T47D (cell line): ENCODE measurements around the gene PMPCA.

Source experiments
- DNase-seq, 2 experiments: peaks; one replicate each; pipeline versions ENCODE4 v3.0.0 to v3.0.0-alpha.2; 2011 to 2012; ENCODE audit warnings: low read depth in 1 of 2, low spot score in 1 of 2
- JUND ChIP-seq: IDR thresholded peaks from 2 replicates; pipeline ENCODE4 v1.6.1; 2012; ENCODE audit warnings: low read depth
- in situ Hi-C: cut with HindIII; loops from 2 replicates; pipeline ENCODE4 v1.10.0; 2016; ENCODE audit warnings: low sequenced_read_pairs, low pct_unique_long_range_greater_than_20kb

The PMPCA gene

GRCh38 chr9:136455043-136456002 is 44.9 kb downstream of the PMPCA start:
- no peak for DNase-seq
- in situ Hi-C loops, result no loop called here
- TF ChIP-seq JUND, result no peak

DNA sequence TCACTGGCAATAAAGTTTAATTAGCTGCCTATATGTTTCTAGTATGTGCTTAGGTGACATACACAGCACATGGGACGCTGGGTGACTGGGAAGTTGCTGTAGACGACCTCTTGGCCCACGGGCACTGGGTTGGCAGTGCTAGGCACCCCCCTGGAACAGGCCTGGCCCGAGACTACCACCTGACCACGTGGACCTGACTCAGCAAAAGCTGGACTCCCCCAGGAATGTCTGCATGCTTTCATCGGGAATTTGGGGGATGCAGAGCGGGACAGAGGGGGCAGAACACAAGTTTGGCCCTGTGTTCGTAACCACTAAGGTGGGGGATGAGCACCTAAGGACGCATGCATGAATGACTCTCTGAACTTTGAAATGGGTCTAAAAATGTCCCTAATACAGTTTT is 45.8 kb downstream of the PMPCA start:
- in situ Hi-C loops, result no loop called here
- DNase-seq, result no peak
- TF ChIP-seq JUND, result no peak

DNA sequence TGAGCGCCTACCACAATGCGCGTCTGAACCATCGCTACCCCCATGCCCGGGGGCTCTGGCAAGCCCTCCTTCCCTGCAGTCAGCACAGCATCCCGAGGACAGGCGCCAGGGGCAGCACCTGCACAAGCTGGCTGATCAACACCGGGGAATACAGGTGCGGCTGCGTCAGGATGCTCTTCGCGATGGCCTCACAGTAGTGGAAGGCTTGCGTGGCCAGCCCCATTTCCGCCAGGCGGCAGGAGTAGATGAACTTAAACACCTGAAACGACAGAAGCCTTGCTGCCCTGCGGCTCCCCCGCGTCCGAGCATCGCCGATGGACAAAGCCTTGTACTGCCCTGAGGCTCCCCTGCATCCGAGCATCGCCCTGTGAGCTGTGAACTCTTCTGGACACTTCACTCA is 46.9 kb downstream of the PMPCA start:
- DNase-seq, result no peak
- in situ Hi-C loops, result no loop called here
- no peak for TF ChIP-seq JUND

- TF ChIP-seq JUND, result no peak
- in situ Hi-C loops, result no loop called here
- DNase-seq, result no peak
Measured at GRCh38 chr9:136459425-136459824, 49.0 kb downstream of the PMPCA start.

- in situ Hi-C loops, result no loop called here
Measured at GRCh38 chr9:136460772-136461325, 50.4 kb downstream of the PMPCA start.

GRCh38 chr9:136462664-136463063 is 52.2 kb downstream of the PMPCA start:
- no peak for DNase-seq
- no peak for TF ChIP-seq JUND
- in situ Hi-C loops, result no loop called here

More at GRCh38 chr9:136460772-136461325, 50.4 kb downstream of the PMPCA start:
- no peak for DNase-seq
- no peak for TF ChIP-seq JUND

- in situ Hi-C loops, result no loop called here
Measured at GRCh38 chr9:136463578-136463977, 53.1 kb downstream of the PMPCA start.

DNA sequence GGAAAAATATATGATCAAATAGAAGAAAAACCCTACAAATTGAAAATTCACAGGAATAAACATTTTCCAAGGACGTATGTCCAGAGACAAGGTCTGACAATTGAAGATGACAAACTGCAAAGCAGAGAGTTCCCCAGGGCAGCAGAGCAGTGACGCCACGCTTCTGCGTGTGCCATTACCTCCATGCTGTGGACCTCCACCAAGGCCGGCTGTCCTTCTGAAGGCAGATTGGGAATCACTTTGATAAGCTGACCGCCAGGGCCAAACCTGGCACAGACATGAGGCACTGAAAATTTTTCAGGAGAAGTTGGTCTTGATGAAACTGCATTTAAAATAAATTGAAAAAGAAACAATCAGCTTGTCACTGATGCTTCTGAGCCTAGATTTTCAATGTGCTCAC is 53.8 kb downstream of the PMPCA start:
- no peak for TF ChIP-seq JUND
- no peak for DNase-seq
- in situ Hi-C loops, result no loop called here

More at GRCh38 chr9:136463578-136463977, 53.1 kb downstream of the PMPCA start:
- DNase-seq, result no peak
- TF ChIP-seq JUND, result no peak

GRCh38 chr9:136465500-136466154 is 55.2 kb downstream of the PMPCA start:
- DNase-seq, result no peak
- in situ Hi-C loops, result no loop called here
- TF ChIP-seq JUND, result no peak

GRCh38 chr9:136466155-136466541 is 55.7 kb downstream of the PMPCA start:
- in situ Hi-C loops, result no loop called here
- no peak for DNase-seq
- no peak for TF ChIP-seq JUND

DNA sequence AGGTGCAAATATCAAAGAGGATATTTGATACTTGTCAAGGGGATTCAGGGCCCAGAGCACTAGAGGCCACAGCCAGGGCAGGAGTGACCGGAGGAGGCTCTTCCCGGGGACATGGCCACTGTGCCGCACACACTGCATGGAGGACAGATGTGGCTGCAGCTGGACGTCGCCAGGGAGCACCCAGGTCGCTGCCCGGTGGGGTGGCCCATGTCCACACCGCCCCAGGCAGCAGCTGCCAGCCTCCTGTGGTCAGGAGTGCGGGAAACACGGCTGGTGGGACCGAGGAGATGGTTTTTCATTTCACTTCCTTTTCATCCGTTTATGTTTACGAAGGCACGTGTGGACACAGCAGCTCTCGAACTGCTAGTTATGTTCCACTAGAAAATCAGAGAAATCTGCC is 57.3 kb downstream of the PMPCA start:
- TF ChIP-seq JUND, result no peak
- in situ Hi-C loops, result no loop called here
- DNase-seq, result no peak

DNA sequence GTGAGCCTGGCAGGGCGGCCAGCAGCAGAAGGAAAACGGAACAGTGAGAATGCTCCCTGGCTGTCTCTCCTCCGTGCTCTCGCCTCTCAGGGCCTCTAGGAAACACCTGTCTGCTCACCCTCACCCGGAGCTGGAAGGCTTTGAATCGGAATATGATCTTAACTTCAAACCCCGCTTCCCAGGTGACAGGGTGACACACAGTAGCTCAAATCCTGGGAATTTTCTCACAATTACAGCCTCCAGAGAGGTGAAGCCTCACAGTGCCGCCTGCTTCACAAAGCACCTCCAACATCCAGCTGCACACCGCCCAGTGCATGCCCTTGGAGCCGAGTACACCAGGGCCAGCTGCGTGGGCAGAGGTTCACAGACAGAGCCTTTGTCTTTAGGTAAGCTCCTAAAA is 59.9 kb downstream of the PMPCA start:
- no peak for DNase-seq
- no peak for TF ChIP-seq JUND
- in situ Hi-C loops, result no loop called here
